Measurements from ENCODE around the gene WSCD1.

The WSCD1 gene

DNA sequence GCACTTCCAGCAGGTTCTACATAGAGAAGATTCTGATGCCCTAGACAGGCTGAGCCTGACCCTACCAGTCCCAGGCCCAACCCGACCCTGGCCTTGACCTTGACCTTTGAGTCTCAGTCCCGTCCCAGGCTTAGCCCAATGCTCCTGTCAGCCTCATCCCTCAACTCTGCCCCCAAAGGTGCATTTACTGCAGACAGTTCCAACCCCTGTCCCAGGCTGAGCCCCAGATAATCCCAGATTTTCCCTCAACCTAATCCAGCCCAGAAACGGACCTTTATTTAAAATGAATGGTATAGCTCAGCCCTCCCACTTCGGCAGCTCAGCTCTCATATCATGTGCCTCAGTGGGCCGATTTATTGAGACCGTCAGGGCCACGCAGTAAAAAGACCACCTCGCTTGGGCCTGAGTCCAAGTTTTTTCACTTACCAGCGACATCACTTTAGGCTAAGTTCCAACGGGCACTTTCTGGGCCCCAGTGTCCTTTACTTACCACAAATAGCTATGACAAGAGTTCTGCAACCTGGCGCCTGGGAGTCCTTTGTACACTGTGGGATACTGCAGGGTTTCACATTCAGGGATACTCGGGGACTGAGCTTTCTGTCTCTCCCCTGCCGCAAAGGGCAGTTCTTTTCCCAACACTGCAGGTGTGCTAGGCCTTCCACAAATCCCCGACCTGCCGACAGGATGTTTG is 89.5 kb downstream of the WSCD1 start:
- DNase-seq (ENCODE audit: low read depth in 2 of 2) = no peak

DNA sequence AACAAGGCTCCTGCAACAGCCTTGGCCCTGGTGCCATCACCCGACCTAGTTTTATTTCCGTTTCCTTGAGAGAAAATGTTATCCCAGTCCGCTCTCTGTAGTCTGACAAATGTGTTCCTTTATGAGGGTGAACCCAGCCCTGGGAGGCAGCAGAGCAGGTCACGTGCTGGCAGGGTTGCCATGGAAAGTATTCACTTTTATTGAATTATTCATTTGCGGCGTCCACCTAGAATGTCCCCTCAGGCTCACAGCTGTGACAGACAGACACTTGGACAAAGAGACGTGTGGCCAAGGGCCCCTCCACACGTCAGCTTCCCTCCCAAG is 90.0 kb downstream of the WSCD1 start:
- DNase-seq (ENCODE audit: low read depth in 2 of 2) = no peak

DNA sequence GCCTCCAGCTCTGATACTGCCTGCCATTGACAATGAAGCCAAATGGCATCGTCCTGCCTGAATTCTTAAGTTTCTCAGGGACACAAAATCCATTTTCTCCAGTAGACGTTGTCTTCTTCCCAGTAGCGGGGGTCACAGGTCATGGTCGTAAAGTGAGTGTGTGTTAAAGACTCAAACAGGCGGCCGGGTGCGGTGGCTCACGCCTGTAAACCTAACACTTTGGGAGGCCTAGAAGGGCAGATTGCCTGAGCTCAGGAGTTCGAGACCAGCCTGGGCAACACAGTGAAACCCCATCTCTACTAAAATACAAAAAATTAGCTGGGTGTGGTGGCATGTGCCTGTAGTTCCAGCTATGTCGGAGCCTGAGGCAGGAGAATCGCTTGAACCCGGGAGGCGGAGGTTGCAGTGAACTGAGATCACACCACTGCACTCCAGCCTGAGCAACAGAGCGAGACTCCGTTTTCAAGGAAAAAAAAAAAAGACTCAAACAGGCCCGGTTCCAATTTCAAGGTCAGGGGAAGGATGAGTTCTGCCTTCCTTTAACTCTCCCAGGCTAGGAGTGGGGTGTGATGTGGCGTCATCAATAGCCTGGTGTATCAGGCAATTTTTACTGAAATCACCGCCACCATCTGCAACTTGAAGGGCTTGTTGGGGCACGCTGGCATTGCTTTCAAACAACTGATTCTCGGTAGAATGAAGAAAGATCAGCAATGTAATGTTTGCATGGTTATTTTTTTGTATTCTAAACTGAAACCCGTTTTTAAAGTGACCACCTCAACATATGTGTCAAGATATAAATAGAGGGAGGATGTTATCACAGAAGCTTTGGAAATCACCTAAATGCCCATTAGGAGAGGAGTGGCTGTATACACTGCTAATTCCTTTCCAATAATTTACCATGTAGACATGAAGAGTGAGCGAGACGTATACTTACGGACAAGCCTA is 91.0 kb downstream of the WSCD1 start:
- no peak for DNase-seq (ENCODE audit: low read depth in 2 of 2)

DNA sequence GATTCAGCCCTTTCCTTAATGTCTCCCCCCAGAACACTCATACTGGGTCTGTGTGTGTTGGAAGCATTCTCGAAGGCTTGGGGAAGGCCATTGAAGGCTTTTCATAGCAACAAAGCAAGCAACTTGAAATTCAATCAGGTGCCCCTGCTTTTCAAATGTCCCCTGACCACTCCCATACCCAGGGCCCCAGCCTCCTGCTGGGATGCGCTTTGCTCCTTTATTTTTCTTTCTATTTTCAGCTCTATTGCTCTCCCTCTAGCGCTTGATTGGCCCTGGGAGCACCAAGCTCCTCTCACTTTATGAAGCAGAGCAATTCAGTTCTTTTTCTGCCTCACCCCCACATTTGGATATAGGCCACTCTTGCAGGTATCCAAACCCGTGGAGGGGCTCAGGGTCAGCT is 92.0 kb downstream of the WSCD1 start:
- no peak for DNase-seq (ENCODE audit: low read depth in 2 of 2)

DNA sequence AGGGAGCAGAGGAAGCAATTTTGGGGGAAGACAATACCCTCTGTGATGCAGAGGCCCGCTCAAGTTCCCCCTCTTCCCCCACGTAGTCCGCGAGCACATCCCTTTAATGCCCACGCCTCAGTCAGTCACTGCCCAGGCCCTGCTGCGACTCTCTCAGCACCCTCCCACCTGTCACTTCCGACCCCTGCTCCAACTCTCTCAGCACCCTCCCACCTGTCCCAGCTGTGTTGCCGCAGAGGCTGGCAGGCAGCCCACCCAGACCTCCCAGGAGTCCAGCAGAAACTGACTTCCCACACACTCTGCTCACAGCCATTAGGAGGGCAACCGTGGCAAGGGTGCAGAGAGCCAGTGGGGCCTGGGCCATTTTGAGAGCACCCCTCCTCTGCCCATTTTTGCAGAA is 92.7 kb downstream of the WSCD1 start:
- no peak for DNase-seq (ENCODE audit: low read depth in 2 of 2)

DNA sequence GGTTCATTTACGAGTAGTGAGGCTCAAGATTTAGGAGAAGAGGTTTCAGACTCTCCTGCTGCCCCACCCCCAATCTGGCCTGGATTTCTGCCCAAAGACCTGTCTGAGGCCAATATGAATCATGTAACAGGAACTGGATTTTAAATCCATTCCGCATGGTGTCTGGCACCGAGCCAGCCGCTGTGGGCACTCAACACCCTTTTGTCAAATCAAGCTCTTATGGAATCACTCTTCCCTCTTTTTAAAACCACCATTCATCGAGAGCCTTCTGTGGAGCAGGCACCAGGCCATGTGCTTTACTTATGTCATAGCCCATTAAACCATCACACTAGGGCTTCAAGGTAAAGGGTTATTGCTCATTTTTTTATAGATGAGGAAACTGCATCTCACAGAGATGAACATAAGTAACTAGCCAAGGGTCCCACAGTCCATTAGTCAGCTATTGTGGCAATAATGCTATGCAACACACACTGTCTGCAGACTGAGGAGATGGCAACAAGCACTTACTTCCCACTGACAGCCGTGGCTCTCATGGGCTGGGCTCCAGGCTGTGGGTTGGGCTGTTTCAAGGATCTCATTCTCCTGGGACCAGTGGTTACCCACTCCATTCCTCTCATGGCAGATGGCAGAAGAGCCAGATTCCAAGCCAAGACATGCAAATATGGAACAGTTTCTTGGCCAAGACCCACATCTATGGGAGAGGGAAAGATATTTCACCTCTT is 93.6 kb downstream of the WSCD1 start:
- no peak for DNase-seq (ENCODE audit: low read depth in 2 of 2)

DNA sequence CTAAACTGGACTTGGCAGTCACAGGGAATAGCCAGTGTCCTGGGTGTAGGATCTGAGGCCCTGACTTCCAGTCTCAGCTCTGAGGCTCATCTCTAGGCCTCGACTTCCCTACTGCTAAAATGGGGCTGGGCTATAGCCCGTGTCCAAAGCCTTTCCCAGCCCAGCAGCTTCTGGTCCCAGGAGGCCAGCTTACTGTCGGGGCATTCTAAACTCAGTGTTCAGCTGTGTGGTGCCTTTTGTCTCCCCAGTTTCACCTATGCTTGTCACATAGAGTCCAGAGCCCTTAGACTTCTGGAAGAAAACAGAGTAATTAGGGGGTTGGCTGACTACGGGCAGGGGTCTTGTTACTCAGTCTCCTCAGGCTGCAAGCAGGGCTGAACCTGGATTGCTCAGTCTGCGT is 94.8 kb downstream of the WSCD1 start:
- DNase-seq (ENCODE audit: low read depth in 2 of 2) = no peak

DNA sequence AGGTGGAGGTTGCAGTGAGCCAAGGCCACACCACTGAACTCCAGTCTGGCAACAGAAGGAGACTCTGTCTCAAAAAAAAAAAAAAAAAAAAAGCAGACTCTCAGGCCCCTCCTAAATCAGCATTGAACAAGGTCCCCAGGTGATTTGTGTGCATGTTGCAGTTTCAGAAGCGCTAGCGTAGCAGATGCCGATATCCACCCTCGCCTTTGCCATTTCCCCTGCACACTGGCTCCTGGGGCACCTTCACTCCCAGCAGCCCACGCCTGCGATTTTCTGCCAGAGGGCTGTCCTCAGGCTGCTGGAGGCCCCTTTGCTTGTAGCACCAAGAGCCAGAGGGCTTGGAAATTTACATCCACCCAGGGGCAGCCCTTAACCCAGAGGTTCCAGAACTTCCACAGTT is 95.6 kb downstream of the WSCD1 start:
- no peak for DNase-seq (ENCODE audit: low read depth in 2 of 2)

DNA sequence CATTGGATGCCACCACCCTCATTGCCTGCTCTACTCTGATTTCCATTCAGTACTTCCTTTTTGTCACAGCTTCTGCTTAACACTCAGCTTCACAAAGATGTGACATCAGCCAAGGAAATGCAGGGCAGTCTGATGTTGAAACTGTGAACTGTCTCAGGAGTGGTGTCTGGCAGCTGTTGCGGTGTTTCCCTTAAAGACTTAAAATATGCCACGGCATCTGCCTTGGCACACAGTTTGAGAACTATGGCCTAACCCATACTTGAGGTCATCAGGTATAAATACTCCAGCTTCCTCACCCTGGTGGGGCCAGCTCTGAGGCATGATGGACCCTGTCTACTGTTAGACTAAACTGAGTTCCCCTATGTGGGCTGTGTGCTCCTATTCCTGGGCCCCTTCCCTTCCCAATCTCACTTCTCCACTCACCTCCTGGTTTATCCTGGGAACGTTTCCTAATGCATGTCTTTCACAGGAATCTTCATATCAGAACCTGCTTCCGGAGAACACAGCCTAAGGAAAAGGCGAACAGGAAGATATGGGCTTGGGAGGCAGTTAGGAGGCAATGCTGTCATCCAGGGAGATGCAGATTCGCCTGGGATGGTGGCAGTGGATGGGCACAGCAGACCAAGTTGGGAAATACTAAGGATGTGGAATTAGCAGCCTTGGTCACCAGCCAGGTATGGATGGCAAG is 96.5 kb downstream of the WSCD1 start:
- no peak for DNase-seq (ENCODE audit: low read depth in 2 of 2)

DNA sequence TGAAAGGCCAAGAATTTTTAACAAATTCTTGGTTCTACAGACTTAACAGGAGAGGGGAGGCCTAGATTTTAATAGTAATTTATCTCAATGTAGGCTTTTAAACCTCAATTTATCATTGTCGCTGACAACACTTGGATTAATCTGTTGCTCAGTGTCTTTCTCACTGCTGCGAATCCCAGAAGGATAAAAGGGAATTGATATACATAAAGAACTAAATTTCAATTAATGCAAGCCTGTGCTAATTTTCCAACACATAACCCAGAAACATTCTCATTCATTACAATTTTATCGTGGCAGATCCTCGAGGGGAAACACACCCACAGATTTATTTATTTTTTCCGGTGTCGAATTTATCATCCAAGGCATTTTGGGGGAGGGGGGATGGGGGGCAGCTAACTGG is 98.1 kb downstream of the WSCD1 start:
- no peak for DNase-seq (ENCODE audit: low read depth in 2 of 2)

DNA sequence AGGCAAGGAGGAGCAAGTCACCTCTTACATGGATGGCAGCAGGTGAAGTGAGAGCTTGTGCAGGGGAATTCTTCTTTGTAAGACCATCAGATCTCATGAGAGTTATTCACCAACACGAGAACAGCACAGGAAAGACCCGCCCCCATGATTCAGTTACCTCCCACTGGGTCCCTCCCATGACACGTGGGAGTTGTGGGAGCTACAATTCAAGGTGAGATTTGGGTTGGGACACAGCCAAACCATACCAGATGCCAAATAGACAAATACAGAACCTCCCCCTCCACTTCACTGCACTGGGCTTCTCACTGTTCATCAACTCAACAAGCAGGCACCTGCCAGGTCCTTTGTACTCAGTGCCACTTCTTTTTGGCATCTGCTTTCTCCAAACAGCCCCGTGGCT is 100.2 kb downstream of the WSCD1 start:
- no peak for DNase-seq (ENCODE audit: low read depth in 2 of 2)

DNA sequence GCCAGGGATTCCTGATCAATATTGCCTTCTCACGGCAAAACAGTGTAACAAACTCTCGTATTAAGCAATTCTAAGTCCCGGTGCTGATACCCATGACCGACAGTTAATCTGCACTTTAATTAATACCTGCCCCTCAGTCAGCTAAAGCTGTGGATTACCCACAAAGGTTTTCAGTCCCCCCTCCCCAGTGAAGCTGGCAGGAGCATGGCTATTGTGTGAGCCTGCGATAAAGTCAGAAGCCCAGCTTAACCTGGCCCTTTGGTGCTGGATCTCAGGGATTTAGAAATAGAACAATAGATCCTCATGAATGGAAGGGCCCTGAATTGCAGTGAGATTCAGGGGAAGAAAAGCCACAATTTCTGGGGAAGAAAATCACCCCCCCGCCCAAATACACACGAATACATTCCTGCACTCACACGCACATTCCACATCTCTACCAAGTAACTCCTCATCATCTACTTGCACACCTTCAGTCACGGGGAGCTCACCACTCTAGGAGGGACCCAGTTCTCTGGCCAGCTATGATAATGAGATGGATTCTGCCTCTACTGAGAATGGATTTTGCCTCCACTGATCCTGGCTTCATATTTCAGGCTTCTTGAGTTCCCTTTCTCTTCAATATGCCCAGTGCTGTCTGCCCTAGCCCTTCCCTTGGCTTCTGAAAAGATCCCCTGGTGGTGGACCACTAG is 102.6 kb downstream of the WSCD1 start:
- no peak for DNase-seq (ENCODE audit: low read depth in 2 of 2)

DNA sequence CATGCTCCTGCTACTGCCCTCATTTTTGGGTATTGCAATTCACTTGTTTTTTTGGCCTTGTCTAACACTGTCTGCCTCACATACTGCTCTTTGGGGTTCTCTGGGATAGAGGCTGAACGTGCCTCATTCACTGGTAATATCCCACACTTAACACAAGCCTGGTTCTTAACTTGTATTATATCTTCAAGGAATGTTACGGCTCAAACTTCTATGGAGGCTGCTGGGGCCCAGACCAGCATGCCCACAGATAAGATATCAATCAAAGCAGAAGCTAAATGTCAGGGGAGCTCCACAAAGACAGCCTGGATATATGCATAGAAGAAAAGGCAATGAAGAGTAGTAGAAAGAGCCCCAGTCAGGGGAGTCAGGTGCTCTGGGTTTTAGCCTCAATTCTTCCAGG is 103.5 kb downstream of the WSCD1 start:
- no peak for DNase-seq (ENCODE audit: low read depth in 2 of 2)

Data from stimulated activated CD8-positive, alpha-beta memory T cell treated with anti-CD3 and anti-CD28 coated beads, Interleukin-2, amount 100 ng/mL, for 48 hours (primary cell).